ENCODE results near the gene GPR65.

Gene GPR65

DNA sequence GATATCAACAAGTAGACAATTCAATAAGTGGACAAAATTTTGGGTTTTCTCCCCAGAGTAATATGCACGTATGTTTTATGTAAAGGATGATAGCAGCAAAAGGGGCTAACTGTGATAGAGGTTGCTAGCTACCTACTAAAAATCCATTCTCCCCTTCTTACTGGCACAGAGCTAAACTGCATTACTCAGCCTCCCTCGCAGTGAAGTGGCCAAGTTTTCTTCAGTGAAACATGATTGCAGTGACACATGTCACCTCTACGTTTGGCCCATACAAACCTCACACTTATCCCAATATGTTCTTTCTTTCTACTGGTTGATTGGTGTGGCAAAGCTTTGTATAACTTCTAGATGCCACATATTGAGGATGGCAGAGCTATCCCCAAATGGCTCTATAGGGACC lies 34.3 kb downstream of the GPR65 start:
- DNase-seq (ENCODE audit: low read depth in 3 of 3): no peak

DNA sequence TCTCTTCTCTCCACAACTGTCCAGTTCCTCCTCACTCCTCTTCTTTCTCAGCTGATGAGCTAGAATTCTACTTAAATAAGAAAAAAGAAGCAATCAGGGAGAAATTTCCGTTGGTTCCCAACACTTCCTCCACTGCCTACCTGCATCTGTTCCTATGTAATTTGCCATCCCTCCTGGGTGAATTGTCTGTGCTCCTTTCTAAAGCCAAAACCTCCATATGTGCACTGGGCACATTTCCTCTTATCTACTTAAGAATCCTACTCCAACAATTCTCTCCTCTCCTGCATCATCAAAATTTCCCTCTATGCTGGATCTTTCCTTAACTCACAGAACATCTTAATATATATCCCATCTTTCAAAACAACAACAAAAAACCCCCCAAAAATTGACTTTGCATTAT lies 35.2 kb downstream of the GPR65 start:
- DNase-seq (ENCODE audit: low read depth in 3 of 3): no peak

DNA sequence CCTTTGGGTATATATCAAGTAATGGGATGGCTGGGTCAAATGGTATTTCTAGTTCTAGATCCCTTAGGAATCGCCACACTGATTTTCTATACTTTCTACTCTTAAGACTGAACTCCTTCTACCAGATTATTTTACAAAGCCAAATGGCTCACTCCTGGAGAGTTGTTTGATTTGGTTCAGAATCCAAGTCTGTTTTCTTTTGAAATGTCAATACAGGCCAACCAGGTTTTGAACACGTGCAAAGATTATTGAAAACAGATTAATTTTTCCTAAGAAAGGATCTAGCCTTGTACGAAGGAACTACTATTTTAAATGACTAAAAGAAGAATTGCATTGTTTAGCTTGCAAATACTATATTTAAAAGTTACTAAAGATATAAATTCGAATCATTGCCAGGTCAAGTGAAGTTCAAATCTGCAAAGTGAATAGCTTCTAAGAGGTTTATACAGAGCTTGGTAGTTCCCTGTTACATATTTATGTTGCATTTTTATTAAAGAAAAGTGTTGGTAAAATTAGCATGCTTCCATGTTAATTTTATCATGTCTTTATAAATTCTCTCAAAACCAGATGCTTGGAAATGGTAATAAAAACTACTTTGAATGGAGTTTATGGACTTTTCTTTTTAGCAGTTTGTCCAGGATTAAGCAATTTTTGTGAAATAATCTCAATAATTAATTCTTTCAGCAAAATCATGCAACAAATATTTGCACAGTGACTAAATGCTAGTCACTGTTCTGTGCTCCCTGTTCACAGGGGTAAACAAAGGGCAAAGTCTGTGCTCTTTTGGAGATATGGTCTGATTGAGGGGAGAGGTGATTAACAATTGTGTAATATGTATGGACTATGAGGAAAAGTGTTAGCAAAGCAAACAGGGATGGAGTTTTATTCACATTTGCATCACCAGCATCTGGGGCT lies 38.9 kb downstream of the GPR65 start:
- no peak for DNase-seq (ENCODE audit: low read depth in 3 of 3)

DNA sequence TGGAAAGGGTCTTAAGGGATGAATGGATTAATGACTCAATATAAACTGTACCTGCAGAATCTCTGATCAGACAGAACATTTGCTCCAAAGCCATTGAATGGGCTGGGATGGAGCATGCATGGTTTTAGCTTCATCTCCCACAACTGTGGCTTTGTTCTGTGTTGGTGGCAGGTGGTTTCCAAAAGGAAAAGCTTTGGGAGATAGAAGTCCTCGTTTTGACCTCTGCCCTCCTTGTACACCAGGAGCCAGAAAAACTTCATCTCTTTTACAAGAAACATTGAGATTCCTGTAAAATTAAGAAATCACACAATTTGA lies 39.5 kb downstream of the GPR65 start:
- no peak for DNase-seq (ENCODE audit: low read depth in 3 of 3)

DNA sequence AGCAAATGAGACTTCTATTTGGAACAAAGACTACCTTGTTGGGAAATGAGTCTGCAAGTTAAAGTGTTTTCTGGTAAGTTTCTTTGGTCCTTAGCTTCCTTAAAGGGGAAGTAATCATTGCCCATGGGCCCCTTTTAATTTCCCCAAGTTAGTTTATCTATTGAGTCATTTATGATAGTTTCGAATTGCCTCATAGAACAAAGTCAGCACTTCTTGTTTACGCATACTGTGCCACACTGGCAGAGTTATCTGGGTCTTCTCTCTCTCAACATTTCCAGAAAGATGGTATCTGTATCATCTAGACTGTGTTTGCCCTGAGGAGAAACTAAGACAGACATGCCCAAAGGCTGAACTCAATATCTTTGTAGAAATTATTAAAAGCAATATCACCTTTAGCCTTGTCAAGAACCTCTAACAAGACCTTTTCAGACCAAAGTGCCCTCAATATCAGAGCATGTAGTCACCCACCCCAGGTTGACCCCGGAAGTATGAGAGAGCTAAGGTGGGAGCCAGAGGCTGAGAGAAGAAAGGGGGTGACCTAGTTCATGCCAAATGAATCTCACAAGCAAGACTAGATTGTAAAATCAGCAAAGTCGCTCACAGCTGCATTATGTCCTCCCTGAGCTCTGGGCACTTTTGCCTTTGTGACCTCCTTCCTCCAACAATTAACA lies 40.0 kb downstream of the GPR65 start:
- DNase-seq (ENCODE audit: low read depth in 3 of 3): no peak

DNA sequence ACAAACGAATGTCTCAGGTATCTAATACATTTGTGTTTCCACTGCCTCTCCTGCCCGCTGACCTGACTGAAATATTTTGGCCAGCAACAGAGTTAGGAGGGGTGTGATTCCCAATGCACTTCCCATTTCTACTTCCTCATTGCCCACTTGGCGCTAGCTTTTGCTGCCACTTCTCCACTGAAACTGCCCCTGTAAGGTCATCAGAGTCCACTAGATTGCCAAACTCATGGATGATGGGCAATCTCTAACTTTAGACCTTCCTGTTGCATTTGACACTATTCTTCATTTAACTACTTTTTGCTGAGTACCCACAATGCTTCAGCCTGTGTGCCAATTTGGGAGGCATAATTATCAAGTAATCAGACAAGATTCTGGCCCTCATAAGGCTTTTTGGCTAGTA lies 40.8 kb downstream of the GPR65 start:
- no peak for DNase-seq (ENCODE audit: low read depth in 3 of 3)

DNA sequence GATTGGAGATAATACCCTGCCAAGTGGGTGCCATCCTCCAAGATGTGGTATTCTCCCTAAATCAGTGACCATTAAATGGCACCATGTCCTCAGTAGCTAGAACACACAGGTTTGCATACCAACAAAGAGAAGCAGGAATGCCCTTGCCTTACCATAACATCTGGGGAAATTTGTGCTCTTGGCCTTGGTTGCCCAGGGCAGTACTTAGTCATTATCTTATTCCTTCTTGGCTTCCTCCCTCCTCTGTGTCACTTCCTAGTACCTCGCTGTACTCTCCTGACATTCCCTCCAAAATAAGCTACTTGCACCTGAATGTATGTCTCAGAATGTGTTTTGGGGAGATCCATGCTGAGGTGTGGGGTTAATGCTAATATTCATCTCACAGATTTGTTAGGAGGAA lies 43.4 kb downstream of the GPR65 start:
- no peak for DNase-seq (ENCODE audit: low read depth in 3 of 3)

DNA sequence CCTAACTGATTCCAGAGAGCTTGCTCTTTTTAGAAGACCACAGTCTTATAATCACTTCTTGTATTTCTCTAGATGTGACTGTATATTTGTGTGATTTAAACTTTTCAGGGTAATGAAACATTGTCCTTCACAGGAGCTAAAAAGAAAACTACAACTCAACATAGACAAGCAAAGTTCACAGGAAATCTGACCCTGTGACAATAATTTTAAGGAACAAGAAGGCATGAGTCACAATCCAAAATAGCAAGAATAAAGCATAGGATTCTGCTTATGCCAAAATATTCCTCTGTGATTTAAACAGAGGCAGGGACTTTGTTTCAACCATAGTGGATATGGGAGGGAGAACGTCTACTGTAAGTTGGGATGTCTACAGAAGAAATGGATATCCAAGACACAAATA lies 44.3 kb downstream of the GPR65 start:
- no peak for DNase-seq (ENCODE audit: low read depth in 3 of 3)

DNA sequence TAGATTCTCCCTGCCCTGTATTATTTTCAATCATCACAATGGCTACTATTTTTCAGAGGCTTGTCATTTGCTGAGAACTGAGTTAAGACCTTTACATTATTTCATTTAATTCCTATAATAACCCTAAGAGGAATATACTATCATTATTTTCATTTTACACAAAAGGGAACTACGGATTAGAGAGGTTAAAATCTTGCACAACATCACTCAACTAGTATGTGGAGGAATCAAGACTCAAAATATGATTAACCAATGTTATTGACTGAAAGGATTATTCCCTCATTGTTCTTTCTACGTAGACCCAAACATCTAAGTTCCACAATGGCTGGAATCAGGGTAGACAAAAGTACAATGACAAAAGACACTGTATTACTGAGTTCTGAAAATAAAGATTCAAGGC lies 45.0 kb downstream of the GPR65 start:
- no peak for DNase-seq (ENCODE audit: low read depth in 3 of 3)

DNA sequence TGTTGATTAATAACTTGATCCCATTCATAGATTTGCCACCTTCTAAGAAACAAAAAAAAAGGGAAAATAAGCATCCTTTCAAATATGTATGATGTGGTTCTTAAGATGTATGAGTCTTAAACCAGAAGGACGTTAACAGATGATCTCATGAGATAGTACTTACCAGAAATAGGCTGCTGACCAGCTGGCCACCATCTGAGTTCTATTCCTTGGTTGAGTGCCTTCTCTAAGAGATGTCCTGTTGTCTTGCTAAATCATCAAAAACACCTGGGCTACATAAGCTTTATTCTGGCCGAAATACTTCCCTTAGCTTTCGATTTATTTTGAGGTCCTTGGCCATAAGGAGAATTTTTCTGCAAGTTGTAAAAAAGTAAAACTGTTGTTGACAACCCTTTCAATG lies 55.6 kb downstream of the GPR65 start:
- DNase-seq (ENCODE audit: low read depth in 3 of 3): no peak

DNA sequence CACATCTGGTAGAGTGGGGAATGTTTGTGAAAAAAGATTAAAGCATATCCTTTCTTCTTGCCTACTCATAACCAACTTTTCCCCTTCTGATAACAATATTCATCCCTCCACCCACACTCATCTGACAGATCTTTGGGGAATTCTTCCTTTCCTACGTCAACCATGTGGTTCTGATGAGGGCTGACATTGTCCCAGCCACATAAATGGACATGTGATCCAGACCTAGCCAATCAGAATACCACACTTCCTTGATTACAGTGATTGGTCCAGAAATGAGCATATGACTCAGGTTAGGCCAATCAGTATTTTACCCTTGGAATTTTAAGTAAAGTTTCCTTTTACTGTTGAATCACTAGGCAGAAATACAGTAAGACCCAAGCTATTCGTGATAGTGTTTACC lies 58.9 kb downstream of the GPR65 start:
- DNase-seq (ENCODE audit: low read depth in 3 of 3): no peak

All from stimulated activated CD4-positive, alpha-beta T cell treated with anti-CD3 and anti-CD28 coated beads, TNF-alpha, amount 100 ng/mL, for 24 hours (primary cell).